SW 1271 (cell line): ENCODE measurements around the gene PRSS56.
"Not testable (repeated sequence)": the region's sequence is repeated elsewhere in the genome, so short reads cannot be mapped to it uniquely, and the experiment has no call there.

Experiments
- DNase-seq, 2 experiments: peaks; one replicate each; lab custom pipeline; 2025; lab: John Stamatoyannopoulos, UW

Gene PRSS56

DNA sequence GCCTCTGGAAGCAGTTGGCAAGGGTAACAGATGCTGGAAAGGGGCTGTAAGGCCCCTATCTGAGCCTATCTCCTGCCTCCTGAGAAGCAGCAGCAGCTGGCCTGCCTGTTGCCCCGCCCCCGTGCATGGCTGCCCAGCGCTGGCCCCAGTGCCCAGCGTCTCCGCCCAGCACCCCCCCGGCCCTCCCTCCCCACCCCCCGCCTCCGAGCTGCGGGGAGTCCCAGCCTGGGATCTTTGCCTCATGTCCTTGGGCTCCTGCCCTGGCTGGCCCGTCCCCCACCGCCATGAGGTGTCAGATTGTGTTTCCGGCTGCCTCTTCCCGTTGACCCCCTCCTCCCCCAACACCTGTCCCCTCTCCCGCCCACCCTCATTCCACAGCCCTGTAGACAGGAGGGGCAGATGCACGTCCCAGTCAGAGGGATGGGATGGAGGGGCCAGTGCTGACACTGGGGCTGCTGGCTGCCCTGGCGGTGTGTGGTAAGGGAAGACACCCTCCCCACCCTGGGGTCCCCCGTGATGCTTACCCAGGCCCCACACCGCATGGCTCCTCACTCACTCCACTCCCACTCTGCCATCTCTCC is 5.7 kb downstream of the PRSS56 start, which contains the start of gene CHRND:
Gene CHRND, plus strand, starts transcription at position 370 of the 581 bp plus-strand sequence. Its CDS starts 56 bp downstream, at position 426.
- DNase-seq: no peak

DNA sequence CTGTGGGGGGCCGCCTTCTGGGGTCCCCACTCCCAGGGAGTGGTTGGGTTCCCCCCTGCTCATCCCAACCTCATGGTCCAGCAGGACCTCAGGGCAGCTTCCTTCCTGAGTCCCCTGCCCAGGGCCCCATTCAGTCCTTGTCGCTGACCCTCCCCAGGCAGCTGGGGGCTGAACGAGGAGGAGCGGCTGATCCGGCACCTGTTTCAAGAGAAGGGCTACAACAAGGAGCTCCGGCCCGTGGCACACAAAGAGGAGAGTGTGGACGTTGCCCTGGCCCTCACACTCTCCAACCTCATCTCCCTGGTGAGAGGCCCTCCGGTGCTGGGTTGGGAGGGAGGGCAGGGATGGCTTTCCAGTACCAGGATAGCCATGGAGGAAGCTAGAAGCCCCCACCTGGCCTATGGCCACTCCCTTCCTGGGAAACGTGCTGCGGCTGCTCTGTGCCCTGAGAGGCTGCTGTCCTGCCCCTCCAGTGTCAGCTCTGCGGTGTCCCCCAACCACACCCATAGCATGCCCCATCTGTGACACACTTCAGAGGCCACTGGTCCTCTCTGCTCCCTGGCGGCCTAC is 6.3 kb downstream of the PRSS56 start:
- no peak for DNase-seq

DNA sequence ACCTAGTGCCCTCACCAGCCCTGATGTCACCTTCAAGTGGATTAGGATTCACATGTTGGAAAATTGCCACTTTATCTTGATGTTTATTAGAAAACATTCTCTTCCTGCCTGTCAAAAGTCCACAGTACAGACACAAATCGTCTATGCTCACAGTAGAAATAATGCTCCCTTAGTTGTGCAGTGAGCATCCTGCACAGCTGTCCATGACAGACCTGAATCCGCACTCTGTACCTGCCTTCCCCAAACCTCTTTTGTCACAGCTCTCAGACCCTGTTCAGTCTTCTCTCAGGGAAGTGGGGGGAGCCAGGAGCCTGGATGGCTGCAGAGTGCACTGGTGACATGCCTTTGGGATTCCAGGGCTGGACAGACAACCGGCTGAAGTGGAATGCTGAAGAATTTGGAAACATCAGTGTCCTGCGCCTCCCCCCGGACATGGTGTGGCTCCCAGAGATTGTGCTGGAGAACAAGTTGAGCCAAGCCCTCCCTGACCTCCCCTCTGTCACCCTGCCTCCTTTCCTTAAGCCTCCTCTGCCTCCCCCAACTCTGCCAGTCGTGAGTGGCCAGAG is 7.8 kb downstream of the PRSS56 start:
- no peak for DNase-seq

- no peak for DNase-seq
These were observed 8.7 kb downstream of the PRSS56 start for GRCh38 chr2:232528746-232529460.

DNA sequence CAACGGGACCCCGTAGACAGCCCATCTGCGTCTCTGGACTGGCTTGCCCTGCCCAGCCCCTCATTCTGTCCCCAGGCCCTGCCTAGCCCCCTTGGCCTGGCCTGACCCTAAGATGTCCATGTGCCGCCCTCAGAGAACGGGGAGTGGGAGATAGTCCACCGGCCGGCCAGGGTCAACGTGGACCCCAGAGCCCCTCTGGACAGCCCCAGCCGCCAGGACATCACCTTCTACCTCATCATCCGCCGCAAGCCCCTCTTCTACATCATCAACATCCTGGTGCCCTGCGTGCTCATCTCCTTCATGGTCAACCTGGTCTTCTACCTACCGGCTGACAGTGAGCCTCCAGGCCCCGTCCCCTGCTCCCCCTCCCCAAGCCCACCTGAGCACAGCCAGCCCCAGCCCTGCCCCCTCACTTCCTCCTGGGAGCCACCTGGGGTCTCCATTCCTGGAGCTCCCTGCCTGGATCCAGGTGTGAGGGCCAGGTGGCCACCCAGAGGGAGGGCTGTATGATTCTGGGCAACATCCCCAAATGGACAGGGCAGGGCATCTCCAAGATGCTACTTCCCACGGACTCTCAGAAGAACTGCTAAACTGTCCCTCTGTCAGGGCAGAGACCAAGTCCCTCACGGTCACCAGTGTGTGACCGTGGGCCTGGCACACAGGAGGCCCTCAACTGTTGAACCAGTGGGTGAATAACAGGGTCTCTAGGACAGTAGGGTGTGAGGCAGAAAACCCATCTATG is 9.8 kb downstream of the PRSS56 start:
- DNase-seq: no peak

DNA sequence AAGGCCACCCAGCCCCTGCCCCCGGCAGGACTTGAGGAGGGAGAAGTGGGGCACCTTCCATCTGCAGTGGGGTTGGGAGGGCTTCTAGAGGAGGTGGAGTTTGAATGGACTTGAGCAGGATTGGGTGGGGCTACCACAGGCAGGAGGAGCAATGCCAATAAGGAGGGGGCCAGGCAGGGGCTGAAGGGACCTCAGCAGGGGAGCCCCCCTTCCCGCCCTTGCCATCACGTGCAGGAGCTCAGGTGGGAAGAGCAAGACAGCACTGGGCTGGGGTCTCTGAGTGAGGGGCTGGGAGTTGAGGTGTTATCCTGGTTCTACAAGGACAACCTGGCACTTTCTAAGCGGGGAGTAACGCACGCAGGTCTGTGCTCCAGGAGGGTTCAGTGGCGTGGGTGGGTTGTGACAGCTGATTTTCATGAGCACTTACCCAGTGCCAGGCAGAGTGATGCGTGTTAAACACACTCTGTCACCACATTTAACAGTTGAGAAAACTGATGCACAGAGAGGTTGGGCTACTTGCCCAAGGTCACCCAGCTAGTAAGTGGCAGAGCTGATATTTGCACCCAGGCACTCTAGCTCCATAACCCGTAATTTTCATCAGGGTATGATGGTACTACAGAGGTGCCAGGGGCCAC is 10.6 kb downstream of the PRSS56 start:
- DNase-seq: no peak

- no peak for DNase-seq
These were observed 12.2 kb downstream of the PRSS56 start for GRCh38 chr2:232532419-232532818.

DNA sequence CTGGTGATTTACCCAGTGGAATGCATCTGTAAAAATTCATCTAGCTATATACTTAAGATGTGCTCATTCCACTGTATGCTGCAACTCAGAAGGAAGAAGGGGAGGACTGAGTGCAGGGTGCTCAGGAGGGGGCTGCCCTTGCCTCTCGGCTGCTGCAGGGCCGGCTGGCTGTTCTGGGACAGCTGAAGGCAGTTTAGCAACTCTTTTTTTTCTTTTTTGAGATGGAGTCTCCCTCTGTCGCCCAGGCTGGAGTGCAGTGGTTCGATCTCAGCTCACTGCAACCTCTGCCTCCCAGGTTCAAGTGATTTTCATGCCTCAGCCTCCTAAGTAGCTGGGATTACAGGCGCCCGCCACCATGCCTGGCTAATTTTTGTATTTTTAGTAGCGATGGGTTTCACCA is 12.6 kb downstream of the PRSS56 start:
- DNase-seq: not testable (repeated sequence)

DNA sequence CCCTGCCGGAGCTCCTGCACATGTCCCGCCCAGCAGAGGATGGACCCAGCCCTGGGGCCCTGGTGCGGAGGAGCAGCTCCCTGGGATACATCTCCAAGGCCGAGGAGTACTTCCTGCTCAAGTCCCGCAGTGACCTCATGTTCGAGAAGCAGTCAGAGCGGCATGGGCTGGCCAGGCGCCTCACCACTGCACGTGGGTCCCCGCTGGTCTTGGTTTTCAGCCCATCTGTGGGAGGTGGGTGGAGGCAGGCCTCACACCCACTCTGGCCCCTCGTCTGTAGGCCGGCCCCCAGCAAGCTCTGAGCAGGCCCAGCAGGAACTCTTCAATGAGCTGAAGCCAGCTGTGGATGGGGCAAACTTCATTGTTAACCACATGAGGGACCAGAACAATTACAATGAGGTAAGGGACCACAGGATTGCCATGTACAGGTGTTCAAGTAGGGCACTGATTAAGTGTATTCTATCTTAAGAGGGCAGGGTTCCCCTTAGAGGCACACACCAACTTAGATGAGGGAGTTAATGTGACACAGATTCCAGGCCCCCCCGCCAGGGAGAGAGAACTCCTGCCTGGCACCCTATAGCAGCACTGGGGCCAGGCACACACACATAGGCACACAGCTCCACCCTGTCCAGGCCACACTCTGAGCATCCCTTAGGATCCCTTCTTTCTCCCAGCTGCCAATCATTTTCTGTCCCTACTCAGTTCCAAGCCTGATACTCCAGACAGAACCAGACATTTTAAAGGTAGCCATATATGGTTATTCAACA is 13.9 kb downstream of the PRSS56 start:
- no peak for DNase-seq

DNA sequence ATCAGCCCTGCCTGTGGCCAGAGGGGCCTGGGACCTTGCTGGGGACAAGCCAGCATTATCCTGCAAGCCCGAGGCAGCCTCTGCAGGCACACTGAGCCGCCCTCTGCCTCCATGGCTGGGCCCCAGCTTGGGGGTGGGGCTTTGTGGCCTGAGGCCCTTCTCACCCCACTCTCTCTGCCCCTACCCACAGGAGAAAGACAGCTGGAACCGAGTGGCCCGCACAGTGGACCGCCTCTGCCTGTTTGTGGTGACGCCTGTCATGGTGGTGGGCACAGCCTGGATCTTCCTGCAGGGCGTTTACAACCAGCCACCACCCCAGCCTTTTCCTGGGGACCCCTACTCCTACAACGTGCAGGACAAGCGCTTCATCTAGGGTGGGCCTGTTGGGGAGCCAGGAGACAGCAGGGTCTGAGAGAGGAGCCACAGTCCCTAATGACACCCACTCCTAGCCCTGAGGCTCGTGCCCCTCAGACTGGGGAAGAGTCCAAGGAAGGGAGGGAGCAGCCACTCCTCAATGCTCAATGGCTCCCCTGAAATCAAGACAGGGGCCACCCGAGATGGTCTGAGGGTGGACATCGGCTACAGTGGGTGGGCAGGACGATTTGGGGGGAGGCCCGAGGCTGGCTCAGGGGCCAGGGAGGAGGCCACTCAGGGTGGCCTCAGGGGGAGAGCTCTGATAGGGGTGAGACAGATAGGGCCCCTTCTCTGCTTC is 14.9 kb downstream of the PRSS56 start:
- no peak for DNase-seq

DNA sequence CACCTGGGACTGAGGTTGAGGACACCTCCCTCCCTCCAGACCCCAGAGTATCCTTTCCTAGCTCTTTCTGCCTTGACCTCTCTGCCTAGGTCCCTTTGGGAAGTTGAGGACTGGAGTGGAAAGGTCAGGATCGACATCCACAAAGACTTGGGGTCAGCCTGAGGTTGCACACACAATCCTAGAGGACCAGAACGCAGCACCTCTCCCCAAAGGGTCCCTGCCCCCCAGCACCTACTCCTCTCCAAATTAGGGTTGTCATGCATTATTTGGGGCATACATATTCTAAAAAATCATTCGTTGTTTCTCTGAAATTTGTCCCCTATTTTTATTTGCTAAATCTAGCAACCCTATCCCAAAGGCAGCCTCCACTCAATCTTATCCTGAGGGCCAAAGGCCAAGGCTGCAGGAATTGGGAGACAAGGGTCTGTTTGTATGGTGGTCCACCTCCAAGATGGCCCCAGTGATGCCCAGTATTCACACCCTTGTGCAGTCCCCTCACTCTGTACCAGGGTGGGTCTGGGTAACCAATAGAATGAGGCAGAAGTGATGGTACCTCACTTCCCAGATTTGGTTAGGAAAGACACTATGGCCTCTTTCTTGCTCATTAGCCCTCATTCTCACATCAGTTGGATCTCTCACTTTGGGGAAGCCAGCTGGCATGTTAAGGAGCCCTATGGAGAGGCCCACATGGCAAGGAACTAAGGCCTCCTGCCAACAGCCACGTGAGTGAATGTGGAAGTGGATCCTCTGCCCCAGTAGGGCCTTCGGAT is 15.8 kb downstream of the PRSS56 start:
- no peak for DNase-seq

DNA sequence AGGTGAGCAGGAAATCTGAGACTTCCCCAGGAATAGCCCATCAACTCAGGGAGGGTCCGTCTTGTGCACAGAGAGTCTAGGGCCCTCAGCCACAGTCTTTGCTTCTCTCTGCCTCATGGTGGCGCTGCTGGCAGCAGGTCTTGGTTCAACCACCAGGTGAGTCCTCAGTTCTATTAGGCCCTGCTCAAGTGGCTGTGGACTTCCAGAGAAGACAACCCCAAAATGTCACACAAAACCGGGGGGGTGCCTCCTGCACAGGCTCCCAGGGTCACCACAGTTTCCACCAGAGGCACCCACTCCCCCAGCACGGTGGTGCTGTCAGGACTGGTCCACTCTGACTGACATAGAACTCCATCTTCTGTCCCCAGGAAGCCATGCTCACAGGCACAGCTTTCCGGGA is 16.9 kb downstream of the PRSS56 start:
- DNase-seq: no peak

GRCh38 chr2:232537499-232537898 is 17.3 kb downstream of the PRSS56 start:
- DNase-seq: no peak

DNA sequence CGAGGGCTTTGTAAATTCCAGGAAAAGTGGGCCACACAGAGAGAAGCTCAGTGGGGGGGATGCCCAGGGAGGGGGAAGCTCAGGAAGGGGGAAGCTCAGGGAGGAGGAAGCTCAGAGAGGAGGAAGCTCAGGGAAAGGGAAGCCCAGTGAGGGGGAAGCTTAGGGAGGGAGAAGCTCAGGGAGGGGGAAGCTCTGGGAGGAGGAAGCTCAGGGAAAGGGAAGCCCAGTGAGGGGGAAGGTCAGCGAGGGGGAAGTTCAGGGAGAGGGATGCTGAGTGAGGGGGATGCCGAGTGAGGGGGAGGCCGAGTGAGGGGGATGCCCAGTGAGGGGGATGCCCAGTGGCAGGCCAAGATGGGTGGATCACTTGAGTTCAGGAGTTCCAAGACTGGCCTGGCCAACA is 18.5 kb downstream of the PRSS56 start:
- DNase-seq: no peak

DNA sequence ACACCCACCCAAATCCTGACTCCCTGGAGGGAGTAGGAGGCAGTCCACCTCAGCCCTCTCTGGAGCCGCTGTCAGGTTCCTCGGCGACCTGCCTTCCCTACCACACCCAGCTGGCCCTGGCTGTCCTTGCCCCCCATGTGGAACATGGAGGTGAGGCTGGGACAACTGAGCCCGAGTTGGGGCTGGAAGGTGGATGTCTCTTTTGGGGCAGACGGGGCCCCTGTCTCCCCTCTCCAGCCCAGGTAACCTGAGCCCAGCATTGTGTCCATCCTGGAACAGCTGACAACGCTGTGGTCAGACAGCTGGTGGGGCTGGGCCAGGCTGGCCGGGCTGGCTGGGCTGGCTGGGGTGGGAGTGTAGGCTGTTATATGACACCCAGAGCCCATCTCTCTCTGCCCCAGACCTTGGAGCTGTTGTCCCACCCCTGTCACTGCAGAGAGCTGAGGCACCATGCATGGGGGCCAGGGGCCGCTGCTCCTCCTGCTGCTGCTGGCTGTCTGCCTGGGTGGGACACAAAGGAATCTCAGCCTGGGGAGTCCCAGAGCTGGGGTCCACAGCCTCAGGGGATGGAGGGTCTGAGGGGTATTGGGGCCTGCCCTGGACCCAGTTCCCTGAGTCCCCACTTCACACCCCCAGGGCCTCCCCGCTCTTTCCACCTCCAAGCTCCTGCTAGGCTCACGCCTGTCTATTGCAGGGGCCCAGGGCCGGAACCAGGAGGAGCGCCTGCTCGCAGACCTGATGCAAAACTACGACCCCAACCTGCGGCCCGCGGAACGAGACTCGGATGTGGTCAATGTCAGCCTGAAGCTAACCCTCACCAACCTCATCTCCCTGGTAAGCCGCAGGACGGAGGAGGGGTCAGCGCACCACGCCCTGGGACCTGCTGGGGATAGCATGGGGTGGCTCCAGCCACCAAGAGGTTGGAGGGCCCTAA is 19.4 kb downstream of the PRSS56 start, which contains the start of gene CHRNG:
Gene CHRNG, plus strand, starts transcription at position 395 of the 934 bp plus-strand sequence. Its CDS starts 56 bp downstream, at position 451.
- DNase-seq: no peak

DNA sequence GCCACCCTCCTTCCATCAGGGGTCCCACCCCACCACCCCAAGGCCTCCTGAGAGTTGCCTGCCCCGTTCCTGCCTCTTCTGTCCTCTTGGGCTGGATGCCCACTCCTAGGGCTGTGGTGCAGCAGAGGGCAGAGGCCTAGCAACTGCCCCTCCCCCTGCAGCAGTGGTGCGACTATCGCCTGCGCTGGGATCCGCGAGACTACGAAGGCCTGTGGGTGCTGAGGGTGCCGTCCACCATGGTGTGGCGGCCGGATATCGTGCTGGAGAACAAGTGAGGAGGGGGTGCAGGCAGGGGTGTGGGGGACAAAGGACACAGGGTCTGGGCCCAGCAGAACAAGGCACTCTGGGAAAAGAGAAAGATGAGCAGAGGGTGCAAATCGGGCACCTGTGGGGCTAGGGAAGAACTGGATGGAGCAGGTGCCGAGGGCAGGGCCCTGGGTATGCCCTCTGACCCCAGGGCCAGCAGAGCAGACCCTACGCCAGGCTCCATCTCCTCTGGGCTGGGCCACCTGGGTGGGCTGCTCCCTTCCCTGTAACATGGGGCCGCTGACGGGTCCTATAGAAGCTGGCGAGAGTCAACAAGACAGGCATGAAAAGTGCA is 20.4 kb downstream of the PRSS56 start:
- no peak for DNase-seq

DNA sequence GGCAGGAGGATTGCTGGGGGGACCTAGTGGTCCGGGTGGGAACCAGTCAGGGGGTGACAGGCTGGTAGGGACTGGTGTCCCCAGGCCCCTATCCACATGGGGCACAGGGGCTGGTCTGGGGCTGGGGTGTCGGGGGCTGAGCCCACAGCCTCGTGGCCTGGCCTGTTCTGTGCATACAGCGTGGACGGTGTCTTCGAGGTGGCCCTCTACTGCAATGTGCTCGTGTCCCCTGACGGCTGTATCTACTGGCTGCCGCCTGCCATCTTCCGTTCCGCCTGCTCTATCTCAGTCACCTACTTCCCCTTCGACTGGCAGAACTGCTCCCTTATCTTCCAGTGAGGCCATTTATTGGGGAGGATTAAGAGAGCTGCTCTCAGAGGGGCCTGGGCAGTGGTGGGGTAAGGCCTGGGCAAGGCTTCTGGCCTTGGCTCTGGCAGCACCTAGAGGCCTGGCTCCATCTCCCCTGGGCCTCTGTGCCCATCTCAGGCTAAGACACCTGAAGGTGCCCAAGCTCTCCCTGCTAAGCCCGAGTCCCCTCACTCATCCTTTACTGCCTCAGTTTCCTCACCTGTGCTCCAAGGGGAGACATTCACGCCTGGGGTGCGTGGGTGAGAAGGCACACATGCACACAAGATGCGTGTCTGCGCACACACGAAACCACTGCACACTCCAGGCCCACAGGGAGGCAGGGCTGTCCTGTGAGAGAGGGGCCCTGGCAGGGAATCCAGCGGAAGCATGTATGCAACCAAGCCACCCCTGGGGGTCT is 21.2 kb downstream of the PRSS56 start:
- no peak for DNase-seq
